Right lobe of liver (tissue), 4 donors: ENCODE data around the gene EEIG1.

Experiments used
- POLR2A ChIP-seq: fragments of 450-650 bp; IDR thresholded peaks from one replicate; pipeline ENCODE4 v1.6.1; 2017; ENCODE audit warnings: antibody characterized with exemption, mild to moderate bottlenecking
- TF ChIP-seq, protein P1 (sequence below), 4 donors: fragments of 200-600 bp in 3 of 4; fragments of 450-650 bp in 1 of 4; IDR thresholded peaks; one replicate each; pipeline versions ENCODE4 v1.5.1 to v1.8.0; 2016 to 2022; ENCODE audit warnings: antibody characterized with exemption in 4 of 4, mild to moderate bottlenecking in 2 of 4
- donor health status: DM: no; HTN: no; CAD: no.
- donor health status: DM: no; HTN: no; CAD: no.
- donor health status: DM: no; HTN: yes; CAD: no.

DNA sequence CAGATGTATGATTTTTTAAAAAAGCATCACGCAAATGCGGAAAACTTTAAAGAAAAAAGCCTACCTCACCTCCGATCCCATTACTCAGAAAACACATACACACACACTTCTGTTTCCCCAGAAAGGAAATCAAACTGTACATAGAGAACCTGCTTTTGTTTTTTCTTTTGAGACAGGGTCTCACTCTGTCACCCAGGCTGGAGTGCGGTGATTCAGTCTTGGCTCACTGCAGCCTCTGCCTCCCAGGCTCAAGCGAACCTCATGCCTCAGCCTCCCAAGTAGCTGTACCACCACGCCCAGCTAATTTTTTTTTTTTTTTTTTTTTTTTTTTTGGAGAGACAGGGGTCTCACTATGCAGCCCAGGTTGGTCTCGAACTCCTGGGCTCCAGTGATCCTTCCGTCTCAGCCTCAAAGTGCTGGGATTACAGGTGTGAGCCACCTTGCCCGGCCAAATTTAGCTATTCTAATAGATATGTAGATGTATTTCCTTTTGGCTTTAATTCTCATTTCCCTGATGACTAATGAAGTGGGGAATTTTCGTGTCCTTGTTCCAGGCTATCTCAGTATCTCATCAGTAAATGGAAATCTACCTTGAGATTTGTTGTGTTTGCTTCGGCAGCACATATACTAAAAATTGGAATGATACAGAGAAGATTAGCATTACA is 25.7 kb upstream of the EEIG1 start:
- TF ChIP-seq, protein P1, sequence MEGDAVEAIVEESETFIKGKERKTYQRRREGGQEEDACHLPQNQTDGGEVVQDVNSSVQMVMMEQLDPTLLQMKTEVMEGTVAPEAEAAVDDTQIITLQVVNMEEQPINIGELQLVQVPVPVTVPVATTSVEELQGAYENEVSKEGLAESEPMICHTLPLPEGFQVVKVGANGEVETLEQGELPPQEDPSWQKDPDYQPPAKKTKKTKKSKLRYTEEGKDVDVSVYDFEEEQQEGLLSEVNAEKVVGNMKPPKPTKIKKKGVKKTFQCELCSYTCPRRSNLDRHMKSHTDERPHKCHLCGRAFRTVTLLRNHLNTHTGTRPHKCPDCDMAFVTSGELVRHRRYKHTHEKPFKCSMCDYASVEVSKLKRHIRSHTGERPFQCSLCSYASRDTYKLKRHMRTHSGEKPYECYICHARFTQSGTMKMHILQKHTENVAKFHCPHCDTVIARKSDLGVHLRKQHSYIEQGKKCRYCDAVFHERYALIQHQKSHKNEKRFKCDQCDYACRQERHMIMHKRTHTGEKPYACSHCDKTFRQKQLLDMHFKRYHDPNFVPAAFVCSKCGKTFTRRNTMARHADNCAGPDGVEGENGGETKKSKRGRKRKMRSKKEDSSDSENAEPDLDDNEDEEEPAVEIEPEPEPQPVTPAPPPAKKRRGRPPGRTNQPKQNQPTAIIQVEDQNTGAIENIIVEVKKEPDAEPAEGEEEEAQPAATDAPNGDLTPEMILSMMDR (IDR thresholded peaks at IDR 0.05) = no peak
- no peak for TF ChIP-seq POLR2A
